Ovary (tissue), 3 donors: ENCODE measurements around the gene SLIT3.

ENCODE experiments used
- EP300 ChIP-seq: sonication (generic); formaldehyde crosslinking; IDR thresholded peaks from one replicate; pipeline ENCODE4 v1.6.1; 2017; ENCODE audit warnings: antibody characterized with exemption
- POLR2A ChIP-seq: fragments of 450-650 bp; IDR thresholded peaks from one replicate; pipeline ENCODE4 v1.6.1; 2017; ENCODE audit warnings: antibody characterized with exemption, mild to moderate bottlenecking, moderate library complexity
- TF ChIP-seq, protein P1 (sequence below), 3 donors: fragments of 450-650 bp in 2 of 3; fragments of 200-600 bp in 1 of 3; IDR thresholded peaks; one replicate each; pipeline versions ENCODE4 v1.5.1 to v1.8.0; 2016 to 2022; ENCODE audit warnings: antibody characterized with exemption in 3 of 3, mild to moderate bottlenecking in 1 of 3
- donor health status: DM: no; HTN: no; CAD: no.

DNA sequence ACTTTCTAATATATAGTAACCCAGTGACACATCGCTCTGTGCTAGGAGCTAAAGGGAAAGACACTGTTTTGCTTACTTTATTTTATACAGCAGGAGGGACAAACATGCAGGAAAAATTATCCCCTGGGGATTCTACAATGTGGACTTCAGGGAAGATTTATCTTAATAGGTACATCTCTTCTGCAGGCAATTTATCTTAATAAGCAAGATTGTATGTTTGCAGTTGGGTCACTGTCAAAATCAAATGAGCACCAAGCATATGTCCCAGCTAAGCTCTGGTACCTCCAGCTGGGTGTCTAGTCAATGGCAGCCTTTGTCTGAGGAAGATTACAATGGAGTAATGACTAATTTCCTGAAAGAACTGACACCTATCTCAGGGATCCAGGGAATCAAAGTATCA lies 411.9 kb downstream of the SLIT3 start:
- TF ChIP-seq, protein P1, sequence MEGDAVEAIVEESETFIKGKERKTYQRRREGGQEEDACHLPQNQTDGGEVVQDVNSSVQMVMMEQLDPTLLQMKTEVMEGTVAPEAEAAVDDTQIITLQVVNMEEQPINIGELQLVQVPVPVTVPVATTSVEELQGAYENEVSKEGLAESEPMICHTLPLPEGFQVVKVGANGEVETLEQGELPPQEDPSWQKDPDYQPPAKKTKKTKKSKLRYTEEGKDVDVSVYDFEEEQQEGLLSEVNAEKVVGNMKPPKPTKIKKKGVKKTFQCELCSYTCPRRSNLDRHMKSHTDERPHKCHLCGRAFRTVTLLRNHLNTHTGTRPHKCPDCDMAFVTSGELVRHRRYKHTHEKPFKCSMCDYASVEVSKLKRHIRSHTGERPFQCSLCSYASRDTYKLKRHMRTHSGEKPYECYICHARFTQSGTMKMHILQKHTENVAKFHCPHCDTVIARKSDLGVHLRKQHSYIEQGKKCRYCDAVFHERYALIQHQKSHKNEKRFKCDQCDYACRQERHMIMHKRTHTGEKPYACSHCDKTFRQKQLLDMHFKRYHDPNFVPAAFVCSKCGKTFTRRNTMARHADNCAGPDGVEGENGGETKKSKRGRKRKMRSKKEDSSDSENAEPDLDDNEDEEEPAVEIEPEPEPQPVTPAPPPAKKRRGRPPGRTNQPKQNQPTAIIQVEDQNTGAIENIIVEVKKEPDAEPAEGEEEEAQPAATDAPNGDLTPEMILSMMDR (IDR thresholded peaks at IDR 0.05) = no peak
- no peak for TF ChIP-seq POLR2A
- TF ChIP-seq EP300 = no peak
